CD4-positive, CD25-positive, alpha-beta regulatory T cell (primary cell): ENCODE data around the gene TNS1. TPM values are rescaled to one million over a fixed set of nuclear protein-coding genes. Genes with fewer than 3 reads are reported as not detected.

ENCODE experiments used
- ATAC-seq, 2 donors: fragments of 150-1000 bp; cut with Tn5 transposase; one replicate each; pipeline ENCODE4 v1.10.0; 2021; ENCODE audit warnings: low read depth in 2 of 2, moderate number of reproducible peaks in 2 of 2, moderate library complexity in 1 of 2
- DNase-seq, 3 donors: peaks; one replicate each; pipeline versions ENCODE4 v3.0.0 to v3.0.0-alpha.2; 2012 to 2022; ENCODE audit warnings: mixed read lengths in 1 of 3
- H3K27ac ChIP-seq: one replicate; pipeline ENCODE4 v1.7.0; 2013; ENCODE audit warnings: mild to moderate bottlenecking, low read length; ENCODE audit not compliant: insufficient read depth, poor library complexity, severe bottlenecking
- H3K27me3 ChIP-seq: one replicate; pipeline ENCODE4 v1.7.0; 2013; ENCODE audit warnings: low read length; ENCODE audit not compliant: control insufficient read depth, insufficient read depth
- H3K36me3 ChIP-seq: one replicate; pipeline ENCODE4 v1.7.0; 2013; ENCODE audit warnings: mild to moderate bottlenecking, low read length, moderate library complexity; ENCODE audit not compliant: control insufficient read depth, insufficient read depth
- H3K4me1 ChIP-seq: 2 replicates; pipeline ENCODE4 v1.7.0; 2013; ENCODE audit warnings: mild to moderate bottlenecking, low read length; ENCODE audit not compliant: insufficient read depth, control insufficient read depth, poor library complexity, severe bottlenecking
- H3K4me3 ChIP-seq: one replicate; pipeline ENCODE4 v1.7.0; 2013; ENCODE audit warnings: low read depth, mild to moderate bottlenecking, low read length, moderate library complexity
- H3K9me3 ChIP-seq, 2 experiments: 1 replicate in 1 of 2; 2 replicates in 1 of 2; pipeline ENCODE4 v1.7.0; 2013; ENCODE audit warnings: low read length in 2 of 2, mild to moderate bottlenecking in 1 of 2, moderate library complexity in 1 of 2; ENCODE audit not compliant: control insufficient read depth in 2 of 2
- H3K27ac Mint-ChIP-seq, 3 donors: one replicate each; pipeline ENCODE4 v1.8.0; 2020 to 2022; ENCODE audit warnings: mild to moderate bottlenecking in 3 of 3, mixed read lengths in 3 of 3, moderate library complexity in 2 of 3
- H3K27me3 Mint-ChIP-seq: one replicate; pipeline ENCODE4 v1.8.0; 2022; ENCODE audit warnings: mild to moderate bottlenecking, mixed read lengths
- H3K36me3 Mint-ChIP-seq: one replicate; pipeline ENCODE4 v1.8.0; 2020; ENCODE audit warnings: mixed read lengths
- H3K4me1 Mint-ChIP-seq, 4 donors: one replicate each; pipeline ENCODE4 v1.8.0; 2020 to 2022; ENCODE audit warnings: mixed read lengths in 4 of 4, mild to moderate bottlenecking in 1 of 4
- H3K4me3 Mint-ChIP-seq, 4 donors: one replicate each; pipeline ENCODE4 v1.8.0; 2020 to 2022; ENCODE audit warnings: mild to moderate bottlenecking in 4 of 4, mixed read lengths in 4 of 4, moderate library complexity in 3 of 4
- H3K9me3 Mint-ChIP-seq, 7 donors: one replicate each; pipeline ENCODE4 v1.8.0; 2020 to 2022; ENCODE audit warnings: mixed read lengths in 7 of 7, mild to moderate bottlenecking in 3 of 7, moderate library complexity in 2 of 7
- polyA plus RNA-seq, 4 donors: library from polyadenylated mRNA; unstranded; fragments of 300-500 nt; fragmentation: Illumina TruSeq; gene quantifications; one replicate each; pipeline ENCODE4 v1.2.3, GENCODE V29; 2021
- total RNA-seq: library from RNA; stranded (reverse); gene quantifications from one replicate; pipeline ENCODE4 v1.2.3, GENCODE V29; 2022

TNS1 gene
- total and polyA plus RNA-seq, 5 donors from 2014 or later, result 0.49 TPM; not detected in 4

DNA sequence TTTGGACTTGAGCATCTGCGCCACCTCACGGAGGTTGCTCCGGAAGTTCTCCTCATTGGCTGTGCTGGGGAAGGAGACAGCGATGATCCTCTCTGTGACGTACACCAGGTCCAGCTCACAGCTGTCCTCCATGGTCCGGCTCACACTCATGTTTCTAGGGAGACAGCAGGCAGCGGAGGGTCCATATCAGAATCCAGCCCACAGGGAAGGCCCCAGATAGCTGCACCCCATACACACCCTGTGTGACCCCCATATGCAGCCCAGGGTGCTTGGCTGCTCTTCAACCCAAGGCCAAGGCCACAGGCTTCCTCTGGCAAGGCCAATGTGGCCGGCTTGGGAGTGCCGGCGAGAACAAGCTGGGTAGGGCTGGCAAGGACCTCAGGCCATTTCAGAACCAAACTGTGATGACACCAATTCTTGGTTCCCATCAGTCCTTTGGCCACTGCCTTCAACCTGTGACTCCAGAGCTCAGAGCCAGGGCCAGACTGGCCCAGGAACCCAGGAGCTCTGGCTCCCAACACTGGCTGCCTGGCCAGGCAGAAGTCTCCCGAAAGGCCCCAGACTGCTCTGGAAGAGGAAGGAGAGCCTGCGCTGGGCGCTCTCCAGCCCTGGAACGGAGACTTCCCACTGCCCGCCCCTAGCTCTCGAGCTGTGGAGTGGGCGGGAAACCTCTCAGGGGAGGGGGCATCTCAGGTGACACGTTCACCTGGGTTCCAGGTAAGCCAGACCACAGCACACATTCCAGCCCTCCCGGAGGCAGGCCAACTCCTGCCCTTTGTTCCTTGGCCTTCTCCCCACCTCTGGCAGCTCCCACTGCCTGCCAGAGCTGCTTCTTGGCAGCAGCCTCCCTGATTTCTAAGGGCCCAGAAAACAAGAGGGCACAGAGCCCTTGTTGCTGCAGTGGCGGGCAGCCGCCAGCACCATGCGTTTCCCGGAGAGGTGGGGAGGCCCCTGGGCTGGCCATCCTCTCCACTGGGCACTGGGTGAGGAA, 104.7 kb downstream of the TNS1 start:
- DNase-seq (no peak), ATAC-seq (no peak)
- Histone ChIP-seq H3K9me3 (no peaks in the 10 kb centered on the region), H3K27ac (no peak overlapping the region), H3K4me1 (no peaks in the 10 kb centered on the region), H3K27me3 (no peaks in the 10 kb centered on the region), H3K4me3 (no peak overlapping the region), H3K36me3 (no peaks in the 10 kb centered on the region)
- Mint-ChIP-seq H3K9me3 (no peaks in the 10 kb centered on the region), H3K36me3 (no peaks in the 10 kb centered on the region), H3K4me3 (no peak overlapping the region), H3K27ac (no peak overlapping the region), H3K4me1 (no peaks in the 10 kb centered on the region), H3K27me3 (no peaks in the 10 kb centered on the region)

GRCh38 chr2:217897091-217897715, 105.6 kb downstream of the TNS1 start:
- H3K36me3 ChIP-seq, result no peaks in the 10 kb centered on the region
- Mint-ChIP-seq H3K4me3 (no peak overlapping the region), H3K36me3 (no peaks in the 10 kb centered on the region), H3K27ac (no peak overlapping the region), H3K4me1 (no peaks in the 10 kb centered on the region), H3K27me3 (no peaks in the 10 kb centered on the region), H3K9me3 (no peaks in the 10 kb centered on the region)
- H3K27ac ChIP-seq, result no peak overlapping the region
- no peaks in the 10 kb centered on the region for H3K27me3 ChIP-seq
- no peak overlapping the region for H3K4me3 ChIP-seq
- ATAC-seq (no peak), DNase-seq (no peak)
- no peaks in the 10 kb centered on the region for H3K9me3 ChIP-seq
- no peaks in the 10 kb centered on the region for H3K4me1 ChIP-seq

DNA sequence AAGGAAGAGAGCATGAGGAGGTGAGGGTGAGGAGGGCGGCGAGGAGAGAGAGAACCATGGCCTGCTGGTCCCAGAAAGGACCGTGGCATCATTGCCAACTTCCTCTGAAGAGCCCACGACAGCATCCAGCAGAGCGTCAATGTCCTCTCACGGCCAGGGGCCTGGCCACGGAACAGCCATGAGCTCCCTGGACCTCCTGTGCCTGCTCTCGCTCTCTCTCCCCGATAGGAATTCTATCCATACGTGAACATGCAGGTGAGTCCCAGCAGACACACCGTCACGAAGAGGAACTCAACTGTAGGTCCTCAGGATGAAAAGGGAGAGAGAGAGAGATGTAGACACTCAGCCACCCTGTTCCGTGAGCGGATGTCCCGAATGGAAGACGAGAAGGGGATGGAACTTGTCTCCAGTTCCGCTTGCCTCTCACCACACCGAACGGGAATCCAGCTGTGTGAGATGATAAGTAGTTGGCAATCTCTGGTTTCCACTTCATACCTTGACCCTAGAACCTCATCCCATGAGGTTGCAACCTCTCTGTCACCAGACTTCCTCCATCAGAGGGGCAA, 107.6 kb downstream of the TNS1 start:
- H3K27ac ChIP-seq, result no peak overlapping the region
- ATAC-seq, result no peak
- H3K9me3 ChIP-seq, result no peaks in the 10 kb centered on the region
- no peak overlapping the region for H3K4me3 Mint-ChIP-seq
- no peak overlapping the region for H3K4me3 ChIP-seq
- no peak for DNase-seq
- no peaks in the 10 kb centered on the region for H3K36me3 Mint-ChIP-seq
- H3K9me3 Mint-ChIP-seq, result peaks cover 0 to 2% (median 0%) of the 10 kb centered on the region in 7 donors
- no peaks in the 10 kb centered on the region for H3K4me1 Mint-ChIP-seq
- H3K4me1 ChIP-seq, result no peaks in the 10 kb centered on the region
- H3K27me3 ChIP-seq, result no peaks in the 10 kb centered on the region
- no peaks in the 10 kb centered on the region for H3K27me3 Mint-ChIP-seq
- H3K27ac Mint-ChIP-seq, result no peak overlapping the region
- H3K36me3 ChIP-seq, result no peaks in the 10 kb centered on the region

DNA sequence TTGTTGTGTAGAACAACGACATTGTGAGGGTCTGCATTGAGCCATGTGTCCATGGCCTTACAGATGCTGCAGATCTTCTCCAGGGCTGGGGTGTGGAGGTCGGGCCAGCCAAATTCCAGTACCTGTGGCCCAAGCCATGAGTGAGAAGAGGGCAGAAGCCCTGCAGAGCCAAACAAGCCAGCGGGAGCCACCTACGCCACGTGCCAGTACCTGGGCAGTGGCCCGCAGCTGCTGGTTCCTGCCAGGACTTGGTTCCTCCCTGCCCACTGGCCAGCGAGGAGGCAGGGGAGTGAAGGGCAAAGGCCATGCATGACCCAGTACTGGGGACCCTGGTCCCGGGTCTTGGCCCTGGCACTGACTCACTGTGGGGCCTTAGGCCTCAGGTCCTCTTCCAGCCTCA, 109.4 kb downstream of the TNS1 start:
- peaks cover 0 to 3% (median 0%) of the 10 kb centered on the region in 7 donors for H3K9me3 Mint-ChIP-seq
- no peaks in the 10 kb centered on the region for H3K36me3 ChIP-seq
- no peaks in the 10 kb centered on the region for H3K36me3 Mint-ChIP-seq

DNA sequence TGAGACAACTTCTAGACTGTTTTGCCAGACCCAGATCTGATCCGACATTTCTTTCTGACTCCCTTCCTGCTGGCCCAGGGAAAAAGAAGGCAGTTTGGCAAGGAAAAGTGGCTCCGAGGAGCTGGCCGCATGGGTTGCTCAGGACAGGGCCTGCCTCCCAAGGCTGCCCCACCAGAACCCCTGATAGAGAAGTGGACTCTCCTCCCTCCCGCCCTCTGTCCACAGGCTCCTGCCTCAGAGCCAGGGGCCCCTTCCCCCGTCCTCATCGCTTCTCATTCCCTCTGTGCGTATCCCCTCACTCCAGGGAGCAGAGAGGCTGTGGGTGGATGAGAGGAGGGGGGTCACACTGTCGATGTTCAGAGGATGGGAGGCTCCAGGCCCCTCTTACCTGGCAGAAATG, 110.2 kb downstream of the TNS1 start:
- H3K27ac Mint-ChIP-seq, result no peak overlapping the region
- no peak overlapping the region for H3K4me3 Mint-ChIP-seq
- no peak overlapping the region for H3K27ac ChIP-seq
- DNase-seq (no peak), ATAC-seq (no peak)
- H3K27me3 Mint-ChIP-seq, result no peaks in the 10 kb centered on the region
- peaks cover 0 to 3% (median 0%) of the 10 kb centered on the region in 7 donors for H3K9me3 Mint-ChIP-seq
- H3K27me3 ChIP-seq, result no peaks in the 10 kb centered on the region
- H3K4me3 ChIP-seq, result no peak overlapping the region
- no peaks in the 10 kb centered on the region for H3K9me3 ChIP-seq
- H3K36me3 Mint-ChIP-seq, result no peaks in the 10 kb centered on the region
- H3K4me1 Mint-ChIP-seq, result no peaks in the 10 kb centered on the region
- H3K36me3 ChIP-seq, result no peaks in the 10 kb centered on the region
- H3K4me1 ChIP-seq, result no peaks in the 10 kb centered on the region

More for the DNA sequence above, 109.4 kb downstream of the TNS1 start:
- H3K4me3 Mint-ChIP-seq, result no peak overlapping the region
- ATAC-seq (no peak), DNase-seq (no peak)
- H3K9me3 ChIP-seq, result no peaks in the 10 kb centered on the region
- no peaks in the 10 kb centered on the region for H3K4me1 Mint-ChIP-seq
- no peak overlapping the region for H3K27ac ChIP-seq
- no peak overlapping the region for H3K4me3 ChIP-seq
- no peaks in the 10 kb centered on the region for H3K27me3 Mint-ChIP-seq
- H3K27me3 ChIP-seq, result no peaks in the 10 kb centered on the region
- no peak overlapping the region for H3K27ac Mint-ChIP-seq
- H3K4me1 ChIP-seq, result no peaks in the 10 kb centered on the region

GRCh38 chr2:217890445-217890844, 112.3 kb downstream of the TNS1 start:
- Mint-ChIP-seq H3K27me3 (no peaks in the 10 kb centered on the region), H3K36me3 (no peaks in the 10 kb centered on the region), H3K9me3 (peaks cover 0 to 3% (median 0%) of the 10 kb centered on the region in 7 donors), H3K4me1 (peaks cover 0 to 5% (median 4%) of the 10 kb centered on the region in 4 donors), H3K4me3 (no peak overlapping the region), H3K27ac (no peak overlapping the region)
- Histone ChIP-seq H3K4me1 (no peaks in the 10 kb centered on the region), H3K36me3 (no peaks in the 10 kb centered on the region), H3K4me3 (no peak overlapping the region), H3K9me3 (no peaks in the 10 kb centered on the region), H3K27ac (no peak overlapping the region), H3K27me3 (no peaks in the 10 kb centered on the region)
- ATAC-seq (no peak), DNase-seq (no peak)

GRCh38 chr2:217889656-217890055, 113.1 kb downstream of the TNS1 start:
- no peaks in the 10 kb centered on the region for H3K36me3 Mint-ChIP-seq
- no peak overlapping the region for H3K27ac Mint-ChIP-seq
- no peak for ATAC-seq
- Histone ChIP-seq H3K4me3 (no peak overlapping the region), H3K36me3 (no peaks in the 10 kb centered on the region), H3K9me3 (no peaks in the 10 kb centered on the region), H3K27ac (no peak overlapping the region), H3K27me3 (no peaks in the 10 kb centered on the region), H3K4me1 (no peaks in the 10 kb centered on the region)
- no peak overlapping the region for H3K4me3 Mint-ChIP-seq
- peaks cover 0 to 5% (median 4%) of the 10 kb centered on the region in 4 donors for H3K4me1 Mint-ChIP-seq
- H3K27me3 Mint-ChIP-seq, result no peaks in the 10 kb centered on the region
- no peak for DNase-seq
- peaks cover 0 to 5% (median 0%) of the 10 kb centered on the region in 7 donors for H3K9me3 Mint-ChIP-seq
